Activated T-cell treated with anti-CD3 and anti-CD28 coated beads, Interleukin-2, amount 50 U/mL, for 72 hours (primary cell): Measurements from ENCODE around the gene PRMT1. TPM values are rescaled to one million over a fixed set of nuclear protein-coding genes. Genes with fewer than 3 reads are reported as not detected.
A peak's percentile ranks its signal among the peaks of the same experiment; 100 is the strongest.

Source experiments
- ATAC-seq, 2 donors: fragments of 150-1000 bp; cut with Tn5 transposase; replicated peaks in 1 of 2; 2 replicates each; pipeline ENCODE4 v1.10.0; 2021; ENCODE audit warnings: moderate library complexity in 2 of 2, mild to moderate bottlenecking in 1 of 2
- DNase-seq, 2 donors: peaks; one replicate each; pipeline ENCODE4 v3.0.0; 2021 to 2022; ENCODE audit warnings: mixed read lengths in 1 of 2
- H3K27ac Mint-ChIP-seq: one replicate; pipeline ENCODE4 v1.8.0; 2022; ENCODE audit warnings: mild to moderate bottlenecking, moderate library complexity, mixed read lengths
- H3K27me3 Mint-ChIP-seq: one replicate; pipeline ENCODE4 v1.8.0; 2022; ENCODE audit warnings: low read depth, mixed read lengths
- H3K36me3 Mint-ChIP-seq, 2 donors: one replicate each; pipeline ENCODE4 v1.8.0; 2022; ENCODE audit warnings: mixed read lengths in 2 of 2, mild to moderate bottlenecking in 1 of 2; ENCODE audit not compliant: insufficient read depth in 2 of 2
- H3K4me1 Mint-ChIP-seq: one replicate; pipeline ENCODE4 v1.8.0; 2022; ENCODE audit warnings: low read depth, mixed read lengths
- H3K4me3 Mint-ChIP-seq, 2 donors: one replicate each; pipeline ENCODE4 v1.8.0; 2022; ENCODE audit warnings: mild to moderate bottlenecking in 2 of 2, mixed read lengths in 2 of 2, moderate library complexity in 2 of 2
- H3K9me3 Mint-ChIP-seq, 2 donors: one replicate each; pipeline ENCODE4 v1.8.0; 2022; ENCODE audit warnings: mixed read lengths in 2 of 2
- total RNA-seq, 2 donors: library from RNA; stranded (reverse); gene quantifications; one replicate each; pipeline ENCODE4 v1.2.3, GENCODE V29; 2022

PRMT1 gene
- total RNA-seq, 2 donors from 2014 or later = 201 to 251 TPM

DNA sequence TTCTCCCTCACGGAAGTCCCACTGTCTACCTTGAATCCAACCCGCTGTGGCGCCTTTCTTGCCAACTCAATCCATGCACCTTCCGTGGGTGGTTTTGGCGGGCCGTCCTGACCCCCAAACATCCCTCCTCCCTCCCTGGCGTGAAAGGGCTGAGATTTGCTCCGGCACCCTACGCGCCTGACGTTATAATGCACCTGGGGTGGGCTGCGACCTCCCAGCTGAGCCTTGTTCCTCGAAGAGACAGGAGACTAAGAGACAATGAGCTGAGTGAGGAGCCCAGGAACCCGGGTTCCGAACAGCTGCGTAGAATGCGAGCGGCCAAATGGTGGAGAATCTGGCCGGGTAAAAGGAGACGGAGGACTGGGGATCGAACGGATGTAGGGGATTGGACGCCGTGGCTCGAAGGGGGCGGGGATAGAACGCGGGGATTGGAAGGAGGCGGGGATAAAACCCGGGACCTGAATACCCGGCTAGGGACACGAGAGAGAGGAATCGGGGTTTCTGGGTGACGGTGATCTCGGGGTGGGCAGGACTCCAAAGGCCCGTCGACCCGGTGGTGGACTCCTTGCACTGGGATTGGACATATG lies 13.7 kb downstream of the PRMT1 start, which contains the start of gene CPT1C:
CPT1C (plus strand) TSS at position 461 of the 587 bp plus-strand sequence. CDS start 1,137 bp downstream, outside the sequence.
- DNase-seq = peak; percentile 52 to 61
- Mint-ChIP-seq H3K4me3 (peak within 1 kb of the TSS; percentile 84 to 93), H3K4me1 (peaks cover 28% of the 10 kb centered on the region), H3K9me3 (no peaks in the 10 kb centered on the region), H3K36me3 (peaks cover 5 to 6% of the 10 kb centered on the region in 2 donors), H3K27ac (peak within 1 kb of the TSS; percentile 58), H3K27me3 (peaks cover 13% of the 10 kb centered on the region)
- peak; percentile 52 to 70 for ATAC-seq

DNA sequence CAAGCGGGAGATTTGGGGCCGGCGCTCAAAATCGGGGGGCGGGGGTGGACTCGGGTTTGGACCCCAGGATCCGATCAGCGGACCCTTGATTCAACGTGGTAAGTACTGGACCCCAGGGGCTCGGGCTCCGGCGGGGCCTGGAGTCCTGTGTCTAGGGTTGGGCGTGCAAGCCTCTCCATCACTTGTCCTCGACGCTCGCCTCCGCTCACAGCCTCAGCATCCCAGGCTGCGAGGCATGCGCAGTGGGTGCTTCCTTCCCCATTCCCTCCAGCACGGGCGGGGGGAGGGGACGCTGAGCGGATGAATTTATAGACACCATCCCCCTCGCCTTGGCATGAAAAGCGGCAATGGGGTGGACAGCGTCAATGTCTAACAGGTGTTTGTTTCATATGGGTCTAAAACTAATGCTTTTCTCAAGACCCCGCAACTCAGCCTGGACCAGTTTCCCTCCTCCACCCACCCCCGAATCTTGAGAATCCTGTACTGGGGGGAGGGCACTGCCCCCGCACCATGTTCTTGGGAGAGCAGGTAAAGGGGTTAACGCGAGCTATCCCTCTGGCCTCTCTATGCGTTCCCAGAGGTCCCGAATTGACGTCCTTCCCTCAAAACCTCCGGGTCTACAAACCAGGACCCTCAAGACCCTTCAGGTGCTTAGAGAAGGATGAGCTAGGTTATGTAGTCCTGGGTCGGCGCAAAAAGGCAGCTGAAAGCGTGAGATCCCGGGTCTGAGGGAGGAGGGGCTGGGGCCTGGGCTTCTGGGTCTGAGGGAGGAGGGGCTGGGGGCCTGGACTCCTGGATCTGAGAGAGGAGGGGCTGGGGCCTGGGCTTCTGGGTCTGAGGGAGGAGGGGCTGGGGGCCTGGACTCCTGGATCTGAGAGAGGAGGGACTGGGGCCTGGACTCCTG lies 14.4 kb downstream of the PRMT1 start:
- ATAC-seq (peak in 1 of 2 donors; percentile 43), DNase-seq (no peak)
- no peak overlapping the region for H3K27ac Mint-ChIP-seq
- H3K4me3 Mint-ChIP-seq = peak overlapping the region; percentile 84 to 93
- peaks cover 13% of the 10 kb centered on the region for H3K27me3 Mint-ChIP-seq
- H3K9me3 Mint-ChIP-seq = no peaks in the 10 kb centered on the region
- peaks cover 28% of the 10 kb centered on the region for H3K4me1 Mint-ChIP-seq
- peaks cover 5 to 6% of the 10 kb centered on the region in 2 donors for H3K36me3 Mint-ChIP-seq

DNA sequence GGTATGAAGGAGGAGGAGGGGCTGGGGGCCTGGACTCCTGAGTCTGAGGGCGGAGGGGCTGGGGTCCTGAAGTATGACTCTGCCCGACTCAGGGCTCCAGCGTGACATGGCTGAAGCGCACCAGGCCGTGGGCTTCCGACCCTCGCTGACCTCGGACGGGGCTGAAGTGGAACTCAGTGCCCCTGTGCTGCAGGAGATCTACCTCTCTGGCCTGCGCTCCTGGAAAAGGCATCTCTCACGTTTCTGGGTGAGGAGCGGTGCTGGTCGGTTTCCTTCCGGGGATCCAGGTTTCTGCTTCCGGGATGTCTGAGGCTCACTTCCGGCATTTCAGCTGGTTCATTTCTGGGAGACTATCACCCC lies 15.1 kb downstream of the PRMT1 start:
- H3K4me3 Mint-ChIP-seq = no peak overlapping the region

DNA sequence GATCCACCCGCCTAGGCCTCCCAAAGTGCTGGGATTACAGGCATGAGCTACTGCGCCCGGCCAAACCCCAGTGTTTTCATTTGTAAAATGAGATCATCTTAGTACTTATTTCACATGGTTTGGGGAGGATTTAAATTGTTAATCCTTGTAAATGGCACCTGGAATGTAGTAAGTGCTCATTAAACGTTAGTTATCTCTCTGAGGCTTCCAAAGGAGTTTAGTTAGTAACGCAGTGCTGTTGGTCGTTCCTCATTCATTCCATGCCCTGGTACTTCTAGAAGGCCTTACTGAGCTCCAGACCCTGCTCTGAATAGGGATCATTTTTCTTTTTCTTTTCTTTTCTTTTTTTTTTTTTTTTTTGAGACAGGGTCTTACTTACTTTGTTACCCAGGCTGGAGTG lies 19.0 kb downstream of the PRMT1 start:
- Mint-ChIP-seq H3K27ac (no peak overlapping the region), H3K9me3 (no peaks in the 10 kb centered on the region), H3K36me3 (no peaks in the 10 kb centered on the region), H3K4me3 (no peak overlapping the region), H3K27me3 (peaks cover 4% of the 10 kb centered on the region), H3K4me1 (peaks cover 4% of the 10 kb centered on the region)
- DNase-seq = no peak
- ATAC-seq = no peak

More for the DNA sequence above, 15.1 kb downstream of the PRMT1 start:
- Mint-ChIP-seq H3K4me1 (peaks cover 28% of the 10 kb centered on the region), H3K27me3 (peaks cover 13% of the 10 kb centered on the region), H3K27ac (no peak overlapping the region), H3K36me3 (peaks cover 5 to 6% of the 10 kb centered on the region in 2 donors), H3K9me3 (no peaks in the 10 kb centered on the region)
- ATAC-seq (no peak), DNase-seq (no peak)

DNA sequence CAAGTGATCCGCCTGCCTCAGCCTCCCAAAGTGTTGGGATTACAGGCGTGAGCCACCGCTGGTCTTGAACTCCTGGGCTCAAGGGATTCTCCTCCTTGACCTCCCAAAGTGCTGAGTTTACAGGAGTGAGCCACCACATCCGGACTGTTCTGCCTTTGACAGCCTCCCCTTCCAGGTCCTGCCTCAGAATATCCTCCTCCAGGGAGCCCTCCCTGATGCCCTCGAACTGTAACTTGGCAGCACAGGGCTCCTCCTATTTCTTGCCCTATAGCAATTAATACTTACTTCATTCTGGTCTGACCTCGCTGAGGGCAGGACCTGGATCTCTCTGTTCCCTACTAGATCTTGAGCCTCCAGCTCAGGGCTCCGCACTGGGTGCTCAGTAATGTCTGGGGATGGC lies 19.8 kb downstream of the PRMT1 start:
- Mint-ChIP-seq H3K36me3 (no peaks in the 10 kb centered on the region), H3K27ac (no peak overlapping the region)

DNA sequence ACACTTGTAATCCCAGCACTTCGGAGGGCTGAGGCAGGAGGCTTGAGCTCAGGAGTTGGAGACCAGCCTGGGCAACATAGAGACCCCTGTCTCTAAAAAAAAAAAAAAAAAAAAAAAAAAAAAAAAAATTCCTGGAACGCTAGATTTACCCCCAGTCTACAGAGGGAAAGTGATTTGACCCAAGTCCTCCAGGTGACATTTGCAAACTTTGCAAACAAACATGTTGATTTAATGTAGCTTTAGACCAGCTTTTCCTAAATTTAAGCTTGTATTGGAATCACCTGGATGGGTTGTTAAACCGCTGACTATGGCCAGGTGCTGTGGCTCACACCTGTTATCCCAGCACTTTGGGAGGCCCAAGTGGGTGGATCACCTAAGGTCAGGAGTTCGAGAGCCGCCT lies 22.3 kb downstream of the PRMT1 start:
- H3K4me1 Mint-ChIP-seq = no peaks in the 10 kb centered on the region
- no peaks in the 10 kb centered on the region for H3K9me3 Mint-ChIP-seq
- DNase-seq (no peak), ATAC-seq (no peak)
- no peaks in the 10 kb centered on the region for H3K27me3 Mint-ChIP-seq
- no peak overlapping the region for H3K4me3 Mint-ChIP-seq
- H3K27ac Mint-ChIP-seq = no peak overlapping the region
- H3K36me3 Mint-ChIP-seq = no peaks in the 10 kb centered on the region

More for the DNA sequence above, 19.8 kb downstream of the PRMT1 start:
- Mint-ChIP-seq H3K4me3 (no peak overlapping the region), H3K4me1 (no peaks in the 10 kb centered on the region), H3K27me3 (no peaks in the 10 kb centered on the region), H3K9me3 (no peaks in the 10 kb centered on the region)
- ATAC-seq (no peak), DNase-seq (no peak)

DNA sequence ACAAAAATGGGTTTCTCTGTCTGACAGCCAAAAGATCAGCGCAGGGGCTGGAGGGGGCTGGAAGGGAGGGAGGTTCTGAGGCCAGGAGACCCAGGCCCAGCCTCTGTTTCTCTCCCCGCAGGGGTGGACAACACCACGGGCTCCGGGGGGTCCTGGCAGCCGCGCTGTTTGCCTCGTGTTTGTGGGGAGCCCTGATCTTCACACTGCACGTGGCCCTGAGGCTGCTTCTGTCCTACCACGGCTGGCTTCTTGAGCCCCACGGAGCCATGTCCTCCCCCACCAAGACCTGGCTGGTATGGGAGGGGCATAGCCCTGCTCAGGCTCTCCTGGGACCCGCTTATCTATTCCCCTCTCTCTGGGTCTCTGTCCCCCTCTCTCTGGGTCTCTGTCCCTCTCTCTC lies 23.5 kb downstream of the PRMT1 start:
- H3K27me3 Mint-ChIP-seq = no peaks in the 10 kb centered on the region
- DNase-seq (no peak), ATAC-seq (peak in 1 of 2 donors; percentile 18)
- H3K4me1 Mint-ChIP-seq = no peaks in the 10 kb centered on the region
- H3K4me3 Mint-ChIP-seq = no peak overlapping the region
- H3K27ac Mint-ChIP-seq = no peak overlapping the region
- no peaks in the 10 kb centered on the region for H3K36me3 Mint-ChIP-seq
- no peaks in the 10 kb centered on the region for H3K9me3 Mint-ChIP-seq

DNA sequence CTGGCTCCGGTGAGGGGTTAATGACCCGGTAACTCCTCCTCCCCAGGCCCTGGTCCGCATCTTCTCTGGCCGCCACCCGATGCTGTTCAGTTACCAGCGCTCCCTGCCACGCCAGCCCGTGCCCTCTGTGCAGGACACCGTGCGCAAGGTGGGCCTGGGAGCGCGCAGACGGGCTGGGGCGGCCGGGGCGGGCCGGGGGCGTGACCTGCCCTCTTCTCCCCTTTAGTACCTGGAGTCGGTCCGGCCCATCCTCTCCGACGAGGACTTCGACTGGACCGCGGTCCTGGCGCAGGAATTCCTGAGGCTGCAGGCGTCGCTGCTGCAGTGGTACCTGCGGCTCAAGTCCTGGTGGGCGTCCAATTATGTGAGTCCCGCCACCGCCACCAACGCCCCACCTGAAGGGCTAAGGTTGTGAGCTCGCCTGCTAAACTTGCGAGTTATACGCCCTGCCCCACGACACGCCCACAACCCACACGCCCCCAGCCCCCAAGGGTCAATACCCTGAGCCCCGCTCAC lies 24.3 kb downstream of the PRMT1 start:
- Mint-ChIP-seq H3K27ac (no peak overlapping the region), H3K4me3 (no peak overlapping the region), H3K36me3 (no peaks in the 10 kb centered on the region), H3K27me3 (no peaks in the 10 kb centered on the region), H3K9me3 (no peaks in the 10 kb centered on the region), H3K4me1 (no peaks in the 10 kb centered on the region)
- ATAC-seq = peak; percentile 26 to 65
- no peak for DNase-seq

DNA sequence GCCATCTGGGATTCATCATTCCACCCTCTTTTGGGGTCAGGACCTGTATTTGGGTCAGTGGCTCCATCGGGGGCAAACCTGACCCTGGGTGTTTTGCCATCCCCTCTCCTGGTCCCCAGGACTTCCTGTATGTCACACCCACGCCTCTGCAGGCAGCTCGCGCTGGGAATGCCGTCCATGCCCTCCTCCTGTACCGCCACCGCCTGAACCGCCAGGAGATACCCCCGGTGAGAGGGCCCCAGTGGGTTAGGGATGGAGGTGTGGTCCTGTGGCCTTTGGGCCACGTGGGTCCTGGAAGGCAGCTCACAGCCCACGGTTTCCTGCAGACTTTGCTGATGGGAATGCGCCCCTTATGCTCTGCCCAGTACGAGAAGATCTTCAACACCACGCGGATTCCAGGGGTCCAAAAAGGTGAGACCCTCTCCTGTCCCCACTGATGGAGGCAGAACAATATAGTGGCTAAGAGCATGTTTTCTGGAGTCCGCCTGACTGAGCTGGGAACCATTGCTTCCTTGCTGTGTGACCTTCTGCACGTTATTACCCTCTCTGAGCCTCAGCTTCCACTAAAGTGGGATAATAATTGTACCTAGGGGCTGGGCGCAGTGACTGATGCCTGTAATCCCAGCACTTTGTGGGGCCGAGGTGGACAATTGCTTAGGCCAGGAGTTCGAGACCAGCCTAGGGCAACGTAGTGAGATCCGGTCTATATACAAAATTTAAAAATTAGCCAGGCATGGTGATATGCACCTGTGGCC lies 28.0 kb downstream of the PRMT1 start:
- Mint-ChIP-seq H3K9me3 (no peaks in the 10 kb centered on the region), H3K27me3 (no peaks in the 10 kb centered on the region), H3K4me3 (no peak overlapping the region), H3K27ac (no peak overlapping the region), H3K36me3 (no peaks in the 10 kb centered on the region), H3K4me1 (no peaks in the 10 kb centered on the region)
- DNase-seq = no peak
- no peak for ATAC-seq

DNA sequence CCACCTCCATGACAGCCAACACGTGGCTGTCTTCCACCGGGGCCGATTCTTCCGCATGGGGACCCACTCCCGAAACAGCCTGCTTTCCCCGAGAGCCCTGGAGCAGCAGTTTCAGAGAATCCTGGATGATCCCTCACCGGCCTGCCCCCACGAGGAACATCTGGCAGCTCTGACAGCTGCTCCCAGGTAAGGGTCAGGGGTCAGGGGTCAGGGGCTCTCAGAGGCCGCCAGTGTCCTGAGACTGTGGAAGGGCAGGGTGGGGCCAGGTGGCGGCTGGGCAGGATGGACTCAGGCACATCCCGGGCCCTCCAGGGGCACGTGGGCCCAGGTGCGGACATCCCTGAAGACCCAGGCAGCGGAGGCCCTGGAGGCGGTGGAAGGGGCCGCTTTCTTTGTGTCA lies 28.8 kb downstream of the PRMT1 start:
- Mint-ChIP-seq H3K9me3 (no peaks in the 10 kb centered on the region), H3K4me1 (no peaks in the 10 kb centered on the region), H3K36me3 (no peaks in the 10 kb centered on the region), H3K27ac (no peak overlapping the region), H3K4me3 (no peak overlapping the region), H3K27me3 (no peaks in the 10 kb centered on the region)
- no peak for ATAC-seq
- DNase-seq = no peak

DNA sequence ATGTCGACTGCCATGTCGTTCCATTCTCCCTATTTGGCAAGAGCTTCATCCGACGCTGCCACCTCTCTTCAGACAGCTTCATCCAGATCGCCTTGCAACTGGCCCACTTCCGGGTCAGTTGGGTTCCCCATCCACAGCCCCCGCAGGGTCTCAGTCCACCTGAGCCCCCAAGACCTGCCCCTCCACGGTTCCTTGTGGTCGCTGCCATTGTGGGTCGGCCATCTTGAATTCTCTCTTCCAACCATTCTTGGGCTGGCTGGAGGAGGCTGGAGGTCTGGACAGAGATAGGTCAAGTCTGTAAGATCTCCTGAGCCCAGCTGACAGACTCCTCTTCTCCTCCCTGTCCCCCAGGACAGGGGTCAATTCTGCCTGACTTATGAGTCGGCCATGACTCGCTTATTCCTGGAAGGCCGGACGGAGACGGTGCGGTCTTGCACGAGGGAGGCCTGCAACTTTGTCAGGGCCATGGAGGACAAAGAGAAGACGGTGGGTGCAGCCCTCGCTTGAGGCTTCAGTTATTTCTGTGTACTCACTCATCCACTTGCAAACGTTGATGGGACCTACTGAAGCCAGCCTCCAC lies 33.4 kb downstream of the PRMT1 start:
- no peak for ATAC-seq
- H3K27ac Mint-ChIP-seq = no peak overlapping the region
- no peaks in the 10 kb centered on the region for H3K36me3 Mint-ChIP-seq
- peaks cover 0 to 3% of the 10 kb centered on the region in 2 donors for H3K9me3 Mint-ChIP-seq
- no peak for DNase-seq
- no peaks in the 10 kb centered on the region for H3K27me3 Mint-ChIP-seq
- H3K4me3 Mint-ChIP-seq = no peak overlapping the region
- H3K4me1 Mint-ChIP-seq = no peaks in the 10 kb centered on the region

DNA sequence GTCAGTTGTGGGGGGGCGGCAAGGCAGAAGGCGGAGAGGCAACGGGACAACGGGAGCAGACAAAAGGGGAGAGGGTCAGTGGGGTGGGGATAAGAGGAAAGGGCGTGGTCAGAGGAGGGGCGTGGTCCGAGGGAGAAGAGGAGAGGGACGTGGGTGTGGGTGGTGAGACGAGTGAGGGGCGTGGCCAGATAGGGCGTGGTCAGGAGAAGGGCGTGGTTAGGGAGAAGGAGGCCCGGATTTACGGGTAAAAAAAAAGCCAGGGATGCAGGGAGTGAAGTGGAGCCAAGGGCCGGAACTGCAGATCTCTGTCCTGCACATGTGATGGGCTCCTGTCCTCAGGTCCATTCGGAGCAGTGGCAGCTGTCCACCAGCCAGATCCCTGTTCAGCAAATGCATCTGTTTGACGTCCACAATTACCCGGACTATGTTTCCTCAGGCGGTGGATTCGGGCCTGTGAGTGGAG lies 35.4 kb downstream of the PRMT1 start:
- Mint-ChIP-seq H3K9me3 (peaks cover 0 to 3% of the 10 kb centered on the region in 2 donors), H3K36me3 (no peaks in the 10 kb centered on the region), H3K27ac (no peak overlapping the region), H3K4me3 (no peak overlapping the region), H3K27me3 (no peaks in the 10 kb centered on the region), H3K4me1 (peaks cover 8% of the 10 kb centered on the region)
- no peak for ATAC-seq
- DNase-seq = no peak
